Measurements from ENCODE around the gene GMEB1.
A peak's percentile ranks its signal among the peaks of the same experiment; 100 is the strongest.

The GMEB1 gene, protein sequence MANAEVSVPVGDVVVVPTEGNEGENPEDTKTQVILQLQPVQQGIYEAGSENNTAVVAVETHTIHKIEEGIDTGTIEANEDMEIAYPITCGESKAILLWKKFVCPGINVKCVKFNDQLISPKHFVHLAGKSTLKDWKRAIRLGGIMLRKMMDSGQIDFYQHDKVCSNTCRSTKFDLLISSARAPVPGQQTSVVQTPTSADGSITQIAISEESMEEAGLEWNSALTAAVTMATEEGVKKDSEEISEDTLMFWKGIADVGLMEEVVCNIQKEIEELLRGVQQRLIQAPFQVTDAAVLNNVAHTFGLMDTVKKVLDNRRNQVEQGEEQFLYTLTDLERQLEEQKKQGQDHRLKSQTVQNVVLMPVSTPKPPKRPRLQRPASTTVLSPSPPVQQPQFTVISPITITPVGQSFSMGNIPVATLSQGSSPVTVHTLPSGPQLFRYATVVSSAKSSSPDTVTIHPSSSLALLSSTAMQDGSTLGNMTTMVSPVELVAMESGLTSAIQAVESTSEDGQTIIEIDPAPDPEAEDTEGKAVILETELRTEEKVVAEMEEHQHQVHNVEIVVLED

GRCh38 chr1:28668191-28668955 lies at the start of gene GMEB1:
TSS of gene GMEB1 (plus strand) at chr1:28668784. CDS start at chr1:28683613, 14,829 bp downstream.
- Histone ChIP-seq H3K9ac (ENCODE audit: insufficient read length, low read depth) (peak within 1 kb of the TSS; percentile 95), H3K9me3 (ENCODE audit: insufficient read depth, low read length) (no peaks in the 10 kb centered on the region), H3K4me1 (ENCODE audit: insufficient read depth, insufficient read length) (peaks cover 7% of the 10 kb centered on the region), H3K36me3 (ENCODE audit: insufficient read depth, insufficient read length, low read length) (peaks cover under 1% of the 10 kb centered on the region), H3K4me3 (ENCODE audit: insufficient read length, low read depth) (peak within 1 kb of the TSS; percentile 76), H3K27me3 (ENCODE audit: insufficient read depth, insufficient read length) (no peaks in the 10 kb centered on the region)
- DNase-seq (ENCODE audit: low read depth, low spot score), result peak; percentile 91
- no peak for TF ChIP-seq SUZ12 (IDR thresholded peaks at IDR 0.05; ENCODE audit: extremely low read depth, insufficient read depth, insufficient read length)
- TF ChIP-seq ZNF274 (IDR thresholded peaks at IDR 0.05; ENCODE audit: low read depth, low read length), result no peak
- no peak for TF ChIP-seq YY1 (IDR thresholded peaks at IDR 0.05; ENCODE audit: insufficient read depth, insufficient read length)

DNA sequence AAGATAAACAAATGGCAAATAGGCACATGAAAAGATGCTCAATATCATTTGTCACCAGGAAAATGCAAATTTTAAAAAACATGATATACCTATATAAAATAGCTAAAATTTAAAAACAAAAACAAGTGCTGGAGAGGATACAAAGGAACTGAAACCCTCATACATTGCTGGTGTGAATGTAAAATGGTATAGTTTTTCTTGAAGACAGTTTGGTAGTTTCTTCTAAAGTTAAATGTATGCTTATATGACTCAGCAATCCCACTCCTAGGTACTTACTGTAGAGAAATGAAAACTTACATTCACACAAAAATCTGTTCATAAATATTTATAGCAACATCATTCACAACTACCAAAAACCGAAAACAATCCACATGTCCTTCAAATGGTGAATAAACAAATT lies 36.9 kb upstream of the GMEB1 start:
- DNase-seq (ENCODE audit: low read depth, low spot score), result no peak
- H3K36me3 ChIP-seq (ENCODE audit: insufficient read depth, insufficient read length, low read length), result peaks cover 7% of the 10 kb centered on the region
- H3K4me1 ChIP-seq (ENCODE audit: insufficient read depth, insufficient read length), result no peaks in the 10 kb centered on the region
- no peak overlapping the region for H3K9ac ChIP-seq (ENCODE audit: insufficient read length, low read depth)
- no peaks in the 10 kb centered on the region for H3K27me3 ChIP-seq (ENCODE audit: insufficient read depth, insufficient read length)
- H3K9me3 ChIP-seq (ENCODE audit: insufficient read depth, low read length), result no peaks in the 10 kb centered on the region
- TF ChIP-seq ZNF274 (IDR thresholded peaks at IDR 0.05; ENCODE audit: low read depth, low read length) (no peak), SUZ12 (IDR thresholded peaks at IDR 0.05; ENCODE audit: extremely low read depth, insufficient read depth, insufficient read length) (no peak), YY1 (IDR thresholded peaks at IDR 0.05; ENCODE audit: insufficient read depth, insufficient read length) (no peak)
- no peak overlapping the region for H3K4me3 ChIP-seq (ENCODE audit: insufficient read length, low read depth)

DNA sequence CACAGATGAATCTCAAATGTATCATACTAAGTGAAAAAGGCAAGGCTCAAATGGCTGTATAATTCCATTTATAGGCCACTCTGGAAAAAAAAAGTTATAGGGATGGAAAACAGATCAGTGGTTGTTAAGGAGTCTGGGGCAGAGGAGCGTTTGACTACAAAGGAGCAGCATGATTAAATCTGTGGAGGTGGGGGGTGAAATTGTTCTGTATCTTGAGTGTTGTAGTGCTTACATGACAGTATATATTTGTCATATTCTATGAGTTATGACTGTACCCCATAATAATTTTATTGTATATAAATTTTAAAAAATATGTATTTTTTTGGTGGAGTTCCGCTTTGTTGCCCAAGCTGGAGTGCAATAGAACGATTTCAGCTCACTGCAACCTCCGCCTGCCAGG lies 36.0 kb upstream of the GMEB1 start:
- DNase-seq (ENCODE audit: low read depth, low spot score), result no peak
- TF ChIP-seq SUZ12 (IDR thresholded peaks at IDR 0.05; ENCODE audit: extremely low read depth, insufficient read depth, insufficient read length) (no peak), YY1 (IDR thresholded peaks at IDR 0.05; ENCODE audit: insufficient read depth, insufficient read length) (no peak), ZNF274 (IDR thresholded peaks at IDR 0.05; ENCODE audit: low read depth, low read length) (no peak)

GRCh38 chr1:28640766-28641165 lies 27.8 kb upstream of the GMEB1 start:
- H3K9me3 ChIP-seq (ENCODE audit: insufficient read depth, low read length), result no peaks in the 10 kb centered on the region
- H3K36me3 ChIP-seq (ENCODE audit: insufficient read depth, insufficient read length, low read length), result peaks cover 29% of the 10 kb centered on the region
- no peaks in the 10 kb centered on the region for H3K27me3 ChIP-seq (ENCODE audit: insufficient read depth, insufficient read length)
- no peak for DNase-seq (ENCODE audit: low read depth, low spot score)
- TF ChIP-seq SUZ12 (IDR thresholded peaks at IDR 0.05; ENCODE audit: extremely low read depth, insufficient read depth, insufficient read length), result no peak
- no peak overlapping the region for H3K9ac ChIP-seq (ENCODE audit: insufficient read length, low read depth)
- peaks cover 3% of the 10 kb centered on the region for H3K4me1 ChIP-seq (ENCODE audit: insufficient read depth, insufficient read length)
- no peak overlapping the region for H3K4me3 ChIP-seq (ENCODE audit: insufficient read length, low read depth)

More for the DNA sequence above, 36.0 kb upstream of the GMEB1 start:
- Histone ChIP-seq H3K36me3 (ENCODE audit: insufficient read depth, insufficient read length, low read length) (peaks cover 11% of the 10 kb centered on the region), H3K27me3 (ENCODE audit: insufficient read depth, insufficient read length) (no peaks in the 10 kb centered on the region), H3K9me3 (ENCODE audit: insufficient read depth, low read length) (no peaks in the 10 kb centered on the region), H3K4me3 (ENCODE audit: insufficient read length, low read depth) (no peak overlapping the region), H3K9ac (ENCODE audit: insufficient read length, low read depth) (no peak overlapping the region), H3K4me1 (ENCODE audit: insufficient read depth, insufficient read length) (peaks cover 3% of the 10 kb centered on the region)

GRCh38 chr1:28642056-28642846 lies 26.3 kb upstream of the GMEB1 start:
- H3K36me3 ChIP-seq (ENCODE audit: insufficient read depth, insufficient read length, low read length), result peaks cover 18% of the 10 kb centered on the region
- TF ChIP-seq ZNF274 (IDR thresholded peaks at IDR 0.05; ENCODE audit: low read depth, low read length), result no peak
- no peak for TF ChIP-seq SUZ12 (IDR thresholded peaks at IDR 0.05; ENCODE audit: extremely low read depth, insufficient read depth, insufficient read length)
- TF ChIP-seq YY1 (IDR thresholded peaks at IDR 0.05; ENCODE audit: insufficient read depth, insufficient read length), result no peak
- peak; percentile 49 for DNase-seq (ENCODE audit: low read depth, low spot score)
- H3K4me3 ChIP-seq (ENCODE audit: insufficient read length, low read depth), result peak overlapping the region; percentile 89
- no peaks in the 10 kb centered on the region for H3K9me3 ChIP-seq (ENCODE audit: insufficient read depth, low read length)
- no peaks in the 10 kb centered on the region for H3K27me3 ChIP-seq (ENCODE audit: insufficient read depth, insufficient read length)
- H3K4me1 ChIP-seq (ENCODE audit: insufficient read depth, insufficient read length), result peaks cover 1% of the 10 kb centered on the region
- H3K9ac ChIP-seq (ENCODE audit: insufficient read length, low read depth), result peak overlapping the region; percentile 99

GRCh38 chr1:28642847-28643635 lies 25.5 kb upstream of the GMEB1 start, which contains the start of gene TAF12:
TSS of gene TAF12 (minus strand) at chr1:28643067. CDS start at chr1:28622081, 20,986 bp downstream.
- no peaks in the 10 kb centered on the region for H3K27me3 ChIP-seq (ENCODE audit: insufficient read depth, insufficient read length)
- H3K9me3 ChIP-seq (ENCODE audit: insufficient read depth, low read length), result no peaks in the 10 kb centered on the region
- peak; percentile 98 for DNase-seq (ENCODE audit: low read depth, low spot score)
- H3K36me3 ChIP-seq (ENCODE audit: insufficient read depth, insufficient read length, low read length), result peaks cover 16% of the 10 kb centered on the region
- peaks cover 3% of the 10 kb centered on the region for H3K4me1 ChIP-seq (ENCODE audit: insufficient read depth, insufficient read length)
- H3K9ac ChIP-seq (ENCODE audit: insufficient read length, low read depth), result peak within 1 kb of the TSS; percentile 99
- H3K4me3 ChIP-seq (ENCODE audit: insufficient read length, low read depth), result peak within 1 kb of the TSS; percentile 89
- no peak for TF ChIP-seq YY1 (IDR thresholded peaks at IDR 0.05; ENCODE audit: insufficient read depth, insufficient read length)
- no peak for TF ChIP-seq SUZ12 (IDR thresholded peaks at IDR 0.05; ENCODE audit: extremely low read depth, insufficient read depth, insufficient read length)
- TF ChIP-seq ZNF274 (IDR thresholded peaks at IDR 0.05; ENCODE audit: low read depth, low read length), result no peak

All from NT2/D1 (cell line).